COLO668 (cell line): Measurements from ENCODE around the gene MVD.
A peak's percentile ranks its signal among the peaks of the same experiment; 100 is the strongest.

Experiments
- DNase-seq: peaks from one replicate; lab custom pipeline; 2025; ENCODE audit not compliant: unreplicated experiment; lab: John Stamatoyannopoulos, UW

Gene MVD

DNA sequence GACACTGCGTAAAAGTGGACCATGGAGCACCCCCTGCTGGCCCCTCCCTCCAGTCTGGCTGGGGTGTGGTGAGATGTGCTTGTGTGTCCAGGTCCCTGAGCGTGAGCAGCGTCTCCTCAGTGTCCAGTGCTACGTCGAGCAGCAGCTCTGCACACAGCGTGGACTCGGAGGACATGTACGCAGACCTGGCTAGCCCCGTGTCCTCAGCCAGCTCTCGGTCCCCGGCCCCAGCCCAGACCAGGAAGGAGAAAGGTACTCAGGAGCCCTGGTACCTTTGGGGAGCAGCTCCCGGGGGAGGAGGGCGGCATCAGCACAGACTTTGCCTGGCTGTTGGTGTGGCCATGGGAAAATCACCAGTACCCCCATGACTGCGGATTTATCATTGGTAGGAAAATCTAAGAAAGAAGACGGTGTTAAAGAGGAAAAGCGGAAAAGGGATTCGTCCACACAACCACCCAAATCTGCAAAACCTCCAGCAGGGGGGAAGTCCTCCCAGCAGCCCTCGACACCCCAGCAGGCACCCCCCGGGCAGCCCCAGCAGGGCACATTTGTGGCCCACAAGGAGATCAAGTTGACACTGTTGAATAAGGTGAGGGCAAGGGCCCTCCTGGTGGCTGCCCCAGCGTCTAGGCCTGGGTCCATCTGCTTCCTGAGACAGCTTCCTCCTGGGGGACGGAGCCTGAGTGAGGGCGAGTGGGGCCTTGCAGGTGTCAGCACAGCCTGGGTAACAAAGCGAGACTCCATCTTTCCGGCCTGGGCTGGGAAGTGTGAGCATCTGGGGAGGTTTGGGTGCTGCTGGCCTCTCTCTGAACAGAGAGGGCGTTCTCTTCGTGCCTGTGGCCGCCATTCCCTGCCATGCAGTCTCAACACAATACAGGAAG is 35.1 kb downstream of the MVD start:
- DNase-seq: no peak

DNA sequence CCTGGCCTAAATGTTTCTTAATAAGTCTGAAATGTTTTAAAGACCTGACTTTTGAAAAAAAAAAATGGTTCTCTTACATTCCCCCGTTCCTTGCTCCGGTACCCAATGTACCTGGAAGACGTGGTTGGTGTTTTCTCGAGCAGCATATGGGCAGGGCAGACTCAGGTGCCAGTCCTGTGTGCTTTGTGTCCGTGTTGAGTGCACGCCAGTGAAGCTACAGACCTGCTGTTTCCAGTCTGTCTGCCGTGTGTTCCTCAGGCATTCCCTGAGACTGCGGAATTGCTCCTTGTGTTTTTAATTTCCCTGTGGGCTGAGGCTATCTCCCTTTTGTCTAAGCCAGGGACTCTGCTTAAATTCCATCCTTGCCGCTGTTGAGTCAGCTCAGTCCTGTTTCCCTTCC is 36.2 kb downstream of the MVD start:
- no peak for DNase-seq

DNA sequence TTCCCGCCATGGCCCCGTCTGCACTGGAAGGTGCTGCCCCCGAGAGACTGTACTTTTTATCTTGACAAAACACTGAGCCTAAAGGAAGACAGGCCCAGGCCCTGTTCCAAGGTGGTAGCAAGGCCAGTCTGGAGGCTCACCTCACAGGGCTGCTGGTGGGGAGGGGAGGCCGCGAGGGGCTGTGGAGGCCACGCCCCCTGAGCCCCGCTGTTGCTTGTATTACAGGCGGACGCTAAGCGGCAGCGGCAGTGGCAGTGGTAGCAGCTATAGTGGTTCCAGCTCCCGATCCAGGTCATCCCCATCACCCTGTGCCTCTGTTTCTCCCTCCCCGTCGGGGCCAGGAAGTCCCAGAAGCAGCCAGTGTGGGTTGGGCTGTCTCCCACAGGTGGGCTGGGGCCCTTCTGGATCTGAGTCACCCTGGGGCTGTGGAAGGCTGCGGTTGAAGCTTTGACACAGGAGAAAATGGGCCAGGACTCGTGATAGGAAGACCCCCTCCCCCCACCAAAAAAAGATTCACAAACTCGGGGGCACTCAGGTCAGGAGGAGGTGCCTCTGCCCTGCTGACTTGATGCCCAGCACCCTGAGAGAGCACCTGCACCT is 37.8 kb downstream of the MVD start:
- DNase-seq: peak; percentile 60

DNA sequence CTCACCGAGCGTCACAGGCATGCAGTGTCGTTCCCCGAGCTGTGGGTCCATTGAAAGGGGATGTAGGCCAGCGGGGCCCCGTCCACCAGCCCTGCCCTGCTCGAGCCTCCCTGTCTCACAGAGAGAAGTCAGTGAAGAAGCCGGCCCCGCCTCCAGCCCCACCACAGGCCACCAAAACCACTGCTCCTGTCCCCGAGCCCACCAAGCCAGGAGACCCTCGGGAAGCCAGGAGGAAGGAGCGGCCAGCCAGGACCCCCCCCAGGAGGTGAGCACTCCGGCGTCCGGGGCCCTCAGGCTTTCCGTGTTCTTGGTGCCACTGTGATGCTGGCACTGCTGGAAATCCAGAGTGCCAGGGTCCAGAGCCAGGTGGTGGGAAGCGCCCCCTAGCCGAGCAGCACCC is 38.4 kb downstream of the MVD start:
- no peak for DNase-seq

DNA sequence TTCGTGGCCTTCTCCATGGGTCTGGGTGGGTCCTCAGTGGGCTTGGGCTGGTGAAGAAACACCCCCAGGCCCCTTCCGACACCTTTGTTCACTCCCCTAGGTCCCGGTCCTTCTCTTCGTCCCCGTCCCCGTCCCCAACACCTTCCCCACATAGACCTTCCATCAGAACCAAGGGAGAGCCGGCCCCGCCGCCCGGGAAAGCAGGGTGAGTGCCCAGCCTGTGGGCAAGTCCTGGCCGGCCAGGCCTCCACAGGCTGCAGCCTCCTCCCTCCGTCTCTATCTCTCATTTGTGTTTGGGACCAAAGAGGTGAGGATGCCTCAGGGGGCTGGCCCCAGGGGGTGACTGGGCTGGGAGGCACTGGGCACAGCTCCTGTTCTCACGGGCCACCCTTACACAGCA is 39.0 kb downstream of the MVD start:
- no peak for DNase-seq

DNA sequence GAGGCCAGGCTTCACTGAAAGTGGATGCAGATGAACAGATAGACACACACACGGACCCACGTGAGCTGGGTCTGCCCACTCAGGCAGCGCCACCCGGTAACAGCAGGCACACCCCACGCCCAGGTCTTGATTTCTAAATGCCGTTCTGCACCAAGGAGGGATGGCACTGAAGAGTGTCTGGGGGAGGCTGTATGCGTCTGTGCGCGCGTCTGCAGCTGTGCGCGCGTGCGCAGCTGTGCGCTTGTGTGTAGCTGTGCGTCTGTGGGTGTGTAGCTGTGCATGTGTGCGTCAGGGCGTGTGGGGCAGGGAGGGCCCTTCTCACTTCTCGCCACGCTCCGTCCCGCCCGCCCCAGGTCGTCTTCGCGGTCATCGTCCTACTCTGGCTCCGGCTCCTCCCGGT is 40.0 kb downstream of the MVD start:
- DNase-seq: no peak

DNA sequence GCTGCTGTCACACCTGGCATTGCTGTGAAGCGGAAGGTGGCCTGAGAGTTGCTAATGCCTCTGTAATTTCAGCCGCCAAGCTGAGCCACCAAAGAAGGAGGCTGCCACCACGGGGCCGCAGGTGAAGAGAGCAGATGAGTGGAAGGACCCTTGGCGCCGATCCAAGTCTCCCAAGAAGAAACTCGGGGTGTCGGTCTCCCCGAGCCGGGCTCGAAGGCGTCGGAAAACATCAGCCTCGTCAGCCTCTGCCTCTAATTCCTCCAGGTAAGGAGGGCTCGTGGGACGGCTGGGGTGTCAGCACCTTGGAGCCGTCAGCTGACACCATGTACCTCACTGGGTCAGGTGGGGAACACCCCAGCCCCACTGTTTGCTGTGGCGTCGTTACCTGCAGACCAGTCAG is 40.8 kb downstream of the MVD start:
- DNase-seq: no peak

DNA sequence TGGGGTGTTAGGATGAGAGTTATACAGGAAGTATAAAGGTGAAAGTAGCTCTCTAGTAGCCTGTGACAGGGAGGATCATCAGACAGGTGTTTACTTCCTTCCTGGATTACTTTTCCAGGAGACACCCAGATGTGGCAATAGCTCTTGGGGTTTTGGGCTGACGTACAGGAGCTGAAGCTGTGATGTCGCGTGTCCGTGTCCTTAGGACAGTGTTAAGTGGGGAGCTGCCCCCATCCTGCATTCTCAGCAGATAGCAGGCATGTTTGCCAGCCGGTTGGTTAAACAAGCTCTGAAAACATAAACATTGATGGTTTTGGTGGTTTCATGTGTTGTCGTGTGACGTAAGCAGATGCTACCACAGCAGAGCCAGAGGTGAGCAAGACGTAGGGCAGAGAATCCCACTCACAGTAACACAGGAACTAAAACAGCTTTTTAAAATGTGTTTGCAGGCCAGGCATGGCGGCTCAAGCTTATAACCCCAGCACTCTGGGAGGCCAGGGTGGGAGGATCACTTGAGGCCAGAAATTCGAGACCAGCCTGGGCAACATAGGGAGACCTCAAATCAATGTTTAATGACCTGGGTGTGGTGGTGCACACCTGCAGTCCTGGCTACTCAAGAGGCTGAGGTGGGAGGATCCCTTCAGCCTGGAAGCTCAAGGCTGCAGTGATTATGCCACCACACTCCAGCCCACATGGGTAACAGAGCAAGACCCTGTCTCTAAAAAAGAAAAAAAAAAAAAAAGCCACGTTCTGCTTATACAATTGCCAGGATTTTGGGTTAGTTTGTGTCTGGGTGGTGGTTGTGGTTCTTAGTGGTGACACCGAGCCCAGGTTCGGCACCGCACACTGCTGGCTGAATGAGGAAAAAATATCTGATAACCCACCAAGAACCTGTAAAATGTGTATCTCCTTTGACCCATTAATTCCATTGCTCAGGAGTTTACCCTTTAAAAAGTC is 42.8 kb downstream of the MVD start:
- no peak for DNase-seq

DNA sequence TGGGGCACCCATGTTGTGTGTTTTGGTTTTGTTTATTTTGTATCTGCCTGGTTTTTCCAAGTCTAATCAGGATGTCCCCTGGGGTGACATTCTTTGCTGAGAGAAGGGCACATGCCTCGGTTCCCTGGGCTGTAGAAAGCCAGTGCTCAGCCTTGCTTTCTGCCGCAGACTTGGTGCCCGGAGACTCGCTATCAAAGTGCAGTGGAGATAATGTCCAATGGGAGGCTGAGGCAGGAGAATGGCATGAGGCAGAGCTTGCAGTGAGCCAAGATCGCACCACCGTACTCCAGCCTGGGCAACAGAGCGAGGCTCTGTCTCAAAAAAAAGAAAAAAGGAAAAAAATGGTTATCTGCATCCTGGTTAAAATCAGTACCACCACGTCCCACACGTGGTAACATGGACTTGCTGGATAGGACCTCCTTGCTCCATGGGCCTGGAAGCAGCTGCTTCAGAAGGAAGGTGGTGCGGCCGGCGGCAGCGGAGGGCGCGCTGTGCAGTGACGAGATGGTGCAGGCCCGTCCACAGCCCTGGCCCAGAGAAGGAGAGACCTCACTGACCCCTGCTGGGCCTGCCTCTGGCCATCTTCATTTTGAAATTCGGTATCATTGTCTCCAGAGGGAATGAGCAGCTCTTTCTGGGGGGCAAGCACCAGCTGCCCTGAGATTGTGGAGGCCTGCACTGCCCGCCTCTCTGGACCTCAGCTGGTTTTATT is 43.8 kb downstream of the MVD start:
- no peak for DNase-seq

DNA sequence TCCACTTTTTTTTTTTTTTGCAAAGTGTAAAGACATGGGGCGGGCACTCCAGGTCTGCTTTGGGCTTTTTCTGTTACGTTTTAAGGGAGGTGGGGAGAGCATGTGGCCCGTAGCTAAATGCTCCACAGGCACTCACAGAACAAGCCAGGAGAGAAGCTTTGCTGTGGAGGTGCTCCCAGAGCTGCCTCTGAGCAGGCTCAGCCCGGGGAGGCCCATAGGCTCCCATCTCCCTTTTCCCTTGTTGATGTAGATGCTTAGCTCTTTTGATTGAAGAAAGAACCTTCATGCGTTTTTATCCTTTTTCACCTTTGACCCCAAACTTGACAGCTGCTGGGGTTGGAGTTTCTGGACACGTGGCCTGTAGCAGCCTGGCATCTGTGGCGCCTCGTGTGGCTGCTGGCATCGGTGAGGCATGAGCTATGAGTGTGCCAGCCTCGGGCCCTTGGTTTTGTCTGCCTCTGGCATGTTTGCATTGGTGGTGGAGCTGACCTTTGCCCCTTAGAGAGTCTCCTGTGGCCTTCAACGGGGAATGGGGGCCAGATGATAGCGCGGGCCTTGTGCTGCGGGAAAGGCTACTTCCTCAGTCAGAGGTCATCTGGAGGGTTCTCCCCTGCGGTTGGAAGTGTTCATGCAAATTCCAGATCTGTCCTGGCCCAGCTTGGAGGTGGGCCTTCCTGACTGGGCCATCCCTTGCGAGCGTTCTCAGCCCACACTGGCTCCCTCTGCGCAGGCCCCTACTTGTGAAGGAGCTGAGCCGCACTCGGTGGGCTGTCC is 44.5 kb downstream of the MVD start:
- DNase-seq: peak; percentile 33

DNA sequence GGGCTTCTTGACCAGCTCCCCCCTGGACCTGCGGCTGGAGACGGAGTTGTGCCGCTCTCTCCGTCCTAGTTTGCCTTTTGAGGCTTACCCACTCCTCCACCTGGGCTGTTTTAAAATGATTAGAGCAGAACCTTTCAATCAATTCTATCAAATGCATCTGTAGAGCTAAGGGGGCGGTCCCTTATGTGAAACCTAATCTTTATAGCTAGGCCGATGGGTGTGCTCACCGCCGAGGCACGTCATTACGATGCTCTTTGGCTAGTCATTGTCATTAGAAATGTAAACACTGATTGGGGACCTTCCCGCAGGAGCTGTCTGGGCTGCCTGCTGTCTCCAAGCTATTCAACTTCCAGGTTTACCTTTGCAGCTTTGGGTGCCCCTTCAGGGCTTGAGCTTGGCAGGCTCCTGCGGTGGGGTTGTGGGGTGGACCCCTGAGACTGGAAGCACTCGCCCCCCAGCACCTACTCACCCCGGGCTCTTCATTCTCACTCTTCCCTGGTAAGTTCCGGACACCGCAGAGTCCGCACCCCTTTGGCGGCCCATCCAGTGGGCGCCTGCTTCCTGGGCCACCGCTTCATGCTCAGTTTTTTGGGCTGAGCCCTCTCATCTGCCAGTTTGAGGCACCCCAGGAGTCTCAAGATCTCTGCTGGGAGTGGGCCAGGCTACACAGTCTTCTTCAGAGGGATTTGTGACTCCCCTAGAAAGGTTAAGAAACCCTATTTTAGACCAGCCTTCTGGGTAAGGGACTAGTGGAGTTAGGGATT is 45.4 kb downstream of the MVD start:
- peak; percentile 86 for DNase-seq

DNA sequence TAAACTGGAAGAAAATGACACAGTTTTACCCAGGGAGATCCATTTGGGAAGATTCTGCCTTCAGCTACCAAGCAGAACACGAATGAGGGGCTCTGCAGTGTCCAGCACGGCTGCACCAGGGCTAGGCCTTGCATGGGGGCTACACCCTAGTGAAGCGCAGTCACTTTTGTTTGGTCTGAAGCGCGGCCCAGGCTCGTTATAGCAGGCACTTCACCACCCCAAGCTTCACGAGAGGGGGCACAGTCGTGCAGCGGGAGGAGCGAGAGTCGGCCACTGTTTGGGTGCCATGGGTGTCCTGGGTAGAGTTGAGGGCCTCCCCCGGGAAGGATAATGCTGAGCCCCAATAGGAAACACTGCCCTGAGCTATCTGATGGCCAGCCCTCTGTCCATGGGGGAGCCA is 46.2 kb downstream of the MVD start:
- DNase-seq: no peak

DNA sequence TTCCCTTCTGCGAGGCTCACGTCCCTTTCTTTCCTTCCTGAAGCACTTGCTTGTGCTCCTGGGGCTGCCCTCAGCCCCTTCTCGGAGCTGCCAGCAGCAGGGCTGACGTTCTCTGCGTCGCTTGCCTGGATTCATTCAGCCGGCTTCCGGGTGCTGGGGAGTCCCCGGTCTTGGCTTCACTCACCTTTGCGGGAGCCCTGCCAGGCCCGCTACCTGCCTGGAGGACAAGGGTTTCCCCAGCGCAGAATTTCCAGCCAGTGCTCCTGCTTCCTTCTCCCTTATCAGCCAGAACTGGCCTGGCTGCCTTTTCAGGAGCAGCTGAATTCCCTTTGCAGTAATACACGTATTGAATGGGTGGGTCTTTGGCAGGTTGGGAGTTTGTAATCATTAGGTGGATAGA is 46.6 kb downstream of the MVD start:
- peak; percentile 71 for DNase-seq

DNA sequence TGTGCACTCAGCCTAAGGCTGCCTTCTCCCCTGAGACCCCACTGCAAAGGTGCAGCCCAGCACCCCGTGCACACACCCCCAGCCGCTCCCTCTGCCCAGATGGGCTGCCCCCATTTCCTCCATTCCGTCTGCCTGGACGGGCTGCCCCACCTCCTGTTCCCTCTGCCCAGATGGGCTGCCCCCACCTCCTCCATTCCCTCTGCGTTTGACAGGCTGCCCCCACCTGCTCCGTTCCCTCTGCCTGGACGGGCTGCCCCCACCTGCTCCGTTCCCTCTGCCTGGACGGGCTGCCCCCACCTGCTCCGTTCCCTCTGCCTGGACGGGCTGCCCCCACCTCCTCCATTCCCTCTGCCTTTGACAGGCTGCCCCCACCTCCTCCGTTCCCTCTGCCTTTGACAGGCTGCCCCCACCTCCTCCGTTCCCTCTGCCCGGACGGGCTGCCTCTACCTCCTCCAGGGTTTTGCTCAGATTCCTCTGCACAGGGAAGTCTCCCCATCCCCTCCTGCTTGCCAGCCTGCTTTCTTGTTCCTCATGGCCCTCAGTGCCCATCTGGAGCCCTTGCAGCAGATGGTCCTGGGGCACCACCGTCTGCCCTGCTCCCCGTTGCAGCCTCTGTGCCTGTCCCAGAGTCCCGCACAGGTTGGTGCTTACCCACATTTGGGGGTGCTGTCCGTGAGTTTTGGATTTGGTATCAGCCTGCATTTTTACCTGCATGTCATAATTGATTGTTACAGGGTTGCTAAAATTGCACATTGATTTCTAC is 47.9 kb downstream of the MVD start:
- no peak for DNase-seq

DNA sequence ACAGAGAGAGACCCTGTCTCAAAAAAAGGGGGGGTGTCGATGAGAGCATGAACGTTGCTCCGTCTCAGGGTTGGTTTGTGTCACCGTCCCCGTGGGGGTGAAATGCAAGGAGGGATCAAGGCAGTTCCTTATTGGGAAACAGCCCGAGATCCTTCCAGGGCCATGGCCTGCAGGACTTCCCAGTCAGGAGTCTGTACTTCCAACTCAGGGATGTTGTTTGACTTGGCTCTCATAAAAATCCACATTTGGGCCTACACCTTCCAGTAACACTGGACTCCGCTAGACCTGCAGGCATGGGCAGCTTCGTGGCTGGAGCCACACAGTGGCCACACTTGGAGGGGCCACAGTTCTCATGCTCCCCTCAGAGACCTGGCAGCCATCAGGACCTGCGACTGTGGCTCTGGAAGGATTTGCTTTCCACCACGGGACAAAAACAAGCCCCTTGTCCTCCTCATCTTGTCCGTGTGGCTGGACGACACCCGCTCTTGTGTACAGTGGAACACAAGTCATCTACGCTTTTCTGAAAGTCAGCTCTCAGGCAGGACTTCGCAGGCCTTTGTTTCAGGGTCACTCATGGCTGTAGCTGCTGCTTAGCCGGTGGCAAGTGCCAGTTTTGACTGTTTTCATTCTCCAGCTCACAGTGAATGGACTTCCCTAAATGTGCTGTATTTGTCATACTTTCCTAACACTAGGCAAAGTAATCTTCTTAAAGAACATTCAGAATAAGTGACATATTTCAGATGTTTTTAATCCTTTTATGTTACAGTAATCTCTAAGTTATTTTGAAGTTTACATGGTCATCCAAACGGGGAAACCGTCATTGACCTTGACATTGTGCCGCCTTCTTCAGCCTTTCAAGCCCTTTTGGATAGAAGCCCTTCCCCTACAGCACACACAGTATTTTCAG is 48.7 kb downstream of the MVD start:
- no peak for DNase-seq

DNA sequence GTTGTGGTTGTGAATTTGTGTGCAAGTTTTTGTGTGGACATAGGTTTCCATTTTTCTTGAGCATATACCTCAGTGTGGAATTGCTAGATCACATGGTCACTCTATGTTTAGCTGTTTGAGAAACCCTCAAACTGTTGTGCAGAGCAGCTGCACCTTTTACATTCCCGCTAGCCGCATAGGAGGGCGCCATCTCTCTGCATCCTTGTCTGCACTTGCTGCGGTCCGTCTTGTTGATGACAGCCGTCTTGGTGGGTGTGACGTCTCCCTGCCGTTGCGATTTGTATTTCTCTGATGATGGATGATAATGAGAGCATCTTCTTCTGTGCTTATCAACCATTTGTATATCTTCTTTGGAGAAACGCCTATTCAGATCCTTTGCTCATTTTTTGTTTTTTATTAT is 49.6 kb downstream of the MVD start:
- DNase-seq: no peak

DNA sequence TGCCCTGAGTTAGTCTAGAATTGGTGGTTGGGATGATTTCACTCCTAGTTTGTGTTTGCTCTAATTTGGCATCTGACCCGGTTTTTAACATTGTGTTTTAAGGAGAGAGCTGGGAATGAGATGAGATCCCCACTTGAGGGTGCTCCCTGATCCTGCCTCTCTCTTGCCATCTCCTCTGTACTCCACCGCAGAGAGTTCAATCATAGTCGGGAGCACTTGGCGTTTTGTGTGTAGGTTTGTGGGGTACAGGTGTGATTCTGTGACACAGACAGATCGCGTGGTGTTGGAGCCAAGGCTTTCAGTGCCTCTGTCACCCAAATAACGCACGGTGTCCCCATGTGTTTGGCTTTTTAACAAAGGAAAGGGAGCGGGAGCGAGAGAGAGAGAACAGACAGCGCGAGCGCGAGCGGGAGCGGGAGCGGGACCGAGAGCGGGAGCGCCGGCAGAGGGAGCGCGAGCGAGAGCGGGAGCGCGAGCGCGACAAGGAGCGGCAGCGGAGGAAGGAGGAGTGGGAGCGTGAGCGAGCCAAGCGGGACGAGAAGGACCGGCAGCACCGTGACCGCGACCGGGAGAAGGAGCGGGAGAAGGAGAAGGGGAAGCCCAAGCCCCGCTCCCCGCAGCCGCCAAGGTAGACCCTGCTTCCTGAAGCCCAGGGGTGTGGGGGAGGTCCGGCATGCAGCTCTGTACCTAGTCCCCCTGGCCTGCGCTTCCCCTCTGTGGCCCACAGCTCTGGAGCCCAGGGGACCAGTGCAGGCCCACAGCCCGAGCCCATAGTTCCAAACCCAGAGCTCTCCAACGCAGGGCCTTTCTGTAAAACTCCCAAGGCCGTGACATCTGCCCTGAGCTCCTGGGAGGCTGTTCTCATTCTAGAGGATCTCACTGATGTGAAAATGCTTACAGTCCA is 51.7 kb downstream of the MVD start:
- no peak for DNase-seq
